Measurements from ENCODE around the gene PAK4. TPM values are rescaled to one million over a fixed set of nuclear protein-coding genes. Genes with fewer than 3 reads are reported as not detected.

PAK4 gene
- total and polyA plus RNA-seq, 7 donors: 7.2 to 22.0 (median 12.5) TPM

- no peak for ATAC-seq
- 33 to 43% (median 38%) methylated on average over 8 of the region's 8 CpGs for WGBS, 3 donors
- intact Hi-C loops (cut with DNase I): no loop called here
- no peaks in the 10 kb centered on the region for H3K36me3 ChIP-seq (ENCODE audit: insufficient read depth in 1 of 2, low read depth in 1 of 2)
- no peak for DNase-seq
- no peaks in the 10 kb centered on the region for H3K4me1 ChIP-seq
- no peak overlapping the region for H3K27ac ChIP-seq
- TF ChIP-seq CTCF (IDR thresholded peaks at IDR 0.05): no peak
- no peaks in the 10 kb centered on the region for H3K9me3 ChIP-seq
- H3K27me3 ChIP-seq (ENCODE audit: insufficient read depth in 3 of 3, low read length in 2 of 3): peaks cover 0 to 44% (median 19%) of the 10 kb centered on the region in 3 donors
- H3K4me3 ChIP-seq: no peak overlapping the region
Measured at GRCh38 chr19:39193803-39194202, 68.2 kb downstream of the PAK4 start.

- H3K4me3 ChIP-seq: no peak overlapping the region
- H3K4me1 ChIP-seq: no peaks in the 10 kb centered on the region
- no peak overlapping the region for H3K27ac ChIP-seq
- H3K9me3 ChIP-seq: no peaks in the 10 kb centered on the region
- no peaks in the 10 kb centered on the region for H3K36me3 ChIP-seq (ENCODE audit: insufficient read depth in 1 of 2, low read depth in 1 of 2)
- intact Hi-C loops (cut with DNase I): no loop called here
- no peak for ATAC-seq
- DNase-seq: no peak
- TF ChIP-seq CTCF (IDR thresholded peaks at IDR 0.05): no peak
- WGBS, 3 donors: 40 to 43% (median 41%) methylated on average over 9 of the region's 9 CpGs
- peaks cover 0 to 52% (median 23%) of the 10 kb centered on the region in 3 donors for H3K27me3 ChIP-seq (ENCODE audit: insufficient read depth in 3 of 3, low read length in 2 of 3)
Measured at GRCh38 chr19:39194832-39195542, 69.4 kb downstream of the PAK4 start.

GRCh38 chr19:39195755-39196154 lies 70.2 kb downstream of the PAK4 start:
- Histone ChIP-seq H3K27me3 (ENCODE audit: insufficient read depth in 3 of 3, low read length in 2 of 3) (peaks cover 0 to 54% (median 28%) of the 10 kb centered on the region in 3 donors), H3K4me3 (no peak overlapping the region), H3K9me3 (no peaks in the 10 kb centered on the region), H3K4me1 (no peaks in the 10 kb centered on the region), H3K36me3 (ENCODE audit: insufficient read depth in 1 of 2, low read depth in 1 of 2) (no peaks in the 10 kb centered on the region), H3K27ac (no peak overlapping the region)
- DNase-seq: no peak
- no peak for ATAC-seq
- TF ChIP-seq CTCF (IDR thresholded peaks at IDR 0.05): no peak
- WGBS, 3 donors: 43 to 51% (median 49%) methylated on average over 9 of the region's 9 CpGs
- intact Hi-C loops (cut with DNase I): no loop called here

- peaks cover 0 to 60% (median 28%) of the 10 kb centered on the region in 3 donors for H3K27me3 ChIP-seq (ENCODE audit: insufficient read depth in 3 of 3, low read length in 2 of 3)
Measured at GRCh38 chr19:39196320-39196719, 70.7 kb downstream of the PAK4 start.

More at GRCh38 chr19:39196320-39196719, 70.7 kb downstream of the PAK4 start:
- Histone ChIP-seq H3K27ac (no peak overlapping the region), H3K9me3 (no peaks in the 10 kb centered on the region), H3K4me3 (no peak overlapping the region), H3K4me1 (no peaks in the 10 kb centered on the region), H3K36me3 (ENCODE audit: insufficient read depth in 1 of 2, low read depth in 1 of 2) (no peaks in the 10 kb centered on the region)
- ATAC-seq (no peak), DNase-seq (no peak)
- 7 to 18% (median 13%) methylated on average over 7 of the region's 7 CpGs for WGBS, 3 donors
- no peak for TF ChIP-seq CTCF (IDR thresholded peaks at IDR 0.05)
- intact Hi-C loops (cut with DNase I): no loop called here
